Activated CD8-positive, alpha-beta memory T cell treated with anti-CD3 and anti-CD28 coated beads, Interleukin-2, amount 50 U/mL, for 48 hours (primary cell): ENCODE data around the gene OSCP1.

Source experiments
- DNase-seq: peaks from one replicate; pipeline ENCODE4 v3.0.0-alpha.2; 2020

Gene OSCP1

DNA sequence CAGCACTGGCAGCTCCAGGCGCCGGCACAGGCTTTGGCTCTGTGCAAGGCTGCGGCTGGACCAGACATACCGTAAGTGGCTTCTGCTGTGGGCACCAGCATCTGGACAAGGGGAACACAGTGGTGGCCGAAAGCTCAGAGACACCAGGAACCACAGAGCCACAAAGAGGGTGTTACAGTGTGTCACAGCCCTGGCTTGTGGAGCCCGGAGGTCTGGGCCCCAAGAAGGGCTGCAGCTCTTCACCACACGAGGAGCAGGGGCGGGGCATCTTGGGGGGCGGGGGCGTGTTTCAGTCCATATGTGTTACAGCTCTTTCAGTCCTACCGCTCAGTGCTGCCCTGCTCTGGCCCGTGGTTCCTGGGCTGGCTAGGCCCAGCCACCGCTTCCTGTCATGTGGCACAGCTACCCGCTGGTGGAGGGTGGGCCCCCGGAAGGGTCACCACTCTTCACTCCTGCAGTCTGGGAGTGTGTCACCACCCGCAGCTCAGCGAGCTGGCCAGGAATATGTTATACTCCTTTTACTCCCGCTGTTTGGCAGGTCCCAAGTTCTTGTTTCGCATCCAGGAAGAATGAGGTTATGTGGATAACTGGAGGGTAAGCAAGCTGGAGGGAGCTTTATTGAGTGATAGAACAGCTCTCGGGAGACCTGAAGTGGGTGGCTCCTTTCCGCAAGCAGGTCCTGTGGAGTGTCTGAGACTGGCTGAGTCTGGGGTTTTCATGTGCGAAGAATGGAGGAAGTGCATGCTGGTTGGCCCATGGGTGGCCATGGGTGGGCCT lies 49.2 kb downstream of the OSCP1 start:
- DNase-seq = peak; percentile 78

DNA sequence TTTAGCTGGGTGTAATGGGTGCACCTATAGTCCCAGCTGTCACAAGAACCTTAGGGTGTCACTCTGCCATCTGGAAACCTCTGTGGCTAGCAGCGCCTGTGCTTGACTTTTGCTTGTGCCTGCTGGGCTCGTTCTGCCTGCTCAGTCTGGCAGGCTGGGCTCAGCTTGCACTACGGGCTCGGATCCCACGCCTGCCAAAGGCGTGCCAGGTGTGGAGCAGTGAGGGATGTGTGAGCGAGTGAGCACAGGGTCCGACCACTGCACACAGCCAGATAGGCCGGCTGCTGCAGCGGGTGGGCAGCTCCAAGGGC lies 49.8 kb downstream of the OSCP1 start:
- DNase-seq = no peak

DNA sequence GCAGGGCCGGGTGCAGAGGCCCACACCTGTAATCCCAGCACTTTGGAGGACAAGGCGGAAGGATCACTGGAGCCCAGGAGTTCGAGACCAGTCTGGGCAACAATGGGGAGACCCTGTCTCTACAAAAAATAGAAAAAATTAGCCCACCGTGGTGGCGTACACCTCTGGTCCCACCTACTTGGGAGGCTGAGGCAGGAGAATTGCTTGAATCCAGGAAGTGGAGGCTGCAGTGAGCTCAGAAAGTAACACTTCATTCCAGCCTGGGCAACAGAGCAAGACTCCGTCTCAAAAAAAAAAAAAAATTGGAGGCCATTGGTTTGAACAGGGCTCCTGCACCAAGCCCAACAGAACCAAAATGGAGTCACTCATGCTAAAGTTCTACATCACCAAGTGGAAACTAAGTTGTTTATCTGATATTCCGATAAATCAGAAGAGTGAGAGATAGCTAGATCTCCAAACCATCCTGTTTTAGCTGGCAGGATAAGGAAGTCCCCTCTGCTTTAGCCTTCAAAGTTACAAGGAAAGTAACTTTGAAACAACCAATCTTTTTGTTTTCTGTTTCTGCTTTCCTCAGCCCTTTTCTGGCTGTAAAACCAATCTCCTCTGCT lies 51.8 kb downstream of the OSCP1 start:
- no peak for DNase-seq

DNA sequence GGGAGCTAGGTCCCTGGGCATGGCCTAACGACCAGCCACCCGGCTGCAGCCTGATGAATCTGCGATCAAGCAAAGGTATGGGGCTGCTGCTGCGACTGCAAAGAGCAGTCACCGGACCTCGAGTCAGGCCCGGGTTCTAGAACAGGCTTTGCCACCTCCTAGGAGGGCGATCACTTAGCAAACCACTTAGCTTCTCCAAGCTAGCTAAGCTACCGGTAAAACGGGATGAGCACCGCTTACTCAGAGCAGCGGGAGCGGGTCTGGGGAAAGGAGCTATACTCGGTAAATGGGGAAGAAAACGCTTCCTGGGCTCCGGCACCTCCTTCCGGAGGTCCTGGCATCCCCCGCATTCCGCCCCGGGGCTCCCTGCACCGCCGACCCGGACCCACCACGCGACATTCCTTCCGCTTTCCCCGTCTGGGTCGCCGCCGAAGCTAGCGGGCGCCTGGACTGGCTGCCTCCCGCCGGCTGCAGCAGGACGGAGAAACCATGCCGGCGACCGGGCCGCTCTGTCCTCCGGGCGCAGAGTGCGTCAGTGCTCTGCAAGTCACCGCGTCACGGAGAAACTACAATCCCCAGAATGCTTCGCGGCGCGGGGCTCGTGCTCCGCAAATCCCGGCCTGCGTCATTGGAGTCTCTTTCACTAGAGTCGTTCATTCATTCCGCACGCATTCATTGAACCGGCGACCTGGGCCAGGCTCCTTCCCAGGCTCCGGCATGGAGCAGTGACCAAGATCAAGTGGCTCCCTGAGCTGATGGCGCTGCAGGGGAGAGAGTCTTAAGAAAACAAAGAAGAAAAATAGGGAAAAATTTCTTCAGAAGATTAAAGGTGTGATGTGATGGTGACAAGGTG lies 52.6 kb downstream of the OSCP1 start, which contains the start of gene LSM10:
Gene LSM10 (minus strand): TSS at position 531 of the 853 bp plus-strand sequence. CDS start 3,779 bp downstream, outside the sequence.
- peak; percentile 95 for DNase-seq

DNA sequence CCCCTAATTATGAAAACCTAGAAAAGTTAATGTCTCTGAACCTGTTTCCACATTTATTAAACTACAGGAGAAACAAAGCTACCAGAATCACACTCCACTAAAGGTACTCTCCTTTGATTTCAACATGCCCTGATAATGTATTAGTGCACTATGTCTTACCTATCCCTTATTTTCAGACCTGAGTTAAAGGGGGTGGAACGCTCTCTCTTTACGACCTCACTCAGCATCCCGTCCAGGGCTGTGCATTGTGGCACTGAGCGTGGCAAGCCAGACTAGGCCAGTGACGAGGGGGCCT lies 53.2 kb downstream of the OSCP1 start:
- DNase-seq = no peak

DNA sequence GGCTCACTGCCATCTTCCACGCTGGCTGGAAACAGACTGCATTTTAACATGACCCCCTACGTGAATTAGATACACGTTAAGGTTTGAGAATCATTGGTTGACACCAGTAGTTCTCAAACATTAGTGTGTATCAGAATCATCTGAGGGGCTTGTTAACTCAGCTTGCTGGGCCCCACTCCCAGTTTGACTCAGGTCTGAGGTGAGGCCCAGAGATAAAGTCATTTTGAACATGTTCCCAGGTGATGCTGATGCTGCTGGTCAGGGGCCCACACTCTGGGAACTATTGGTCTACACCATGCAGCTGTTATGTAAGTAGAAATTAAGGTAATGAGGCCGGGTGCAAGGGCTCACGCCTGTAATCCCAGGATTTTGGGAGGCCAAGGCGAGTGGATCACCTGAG lies 53.9 kb downstream of the OSCP1 start:
- no peak for DNase-seq

DNA sequence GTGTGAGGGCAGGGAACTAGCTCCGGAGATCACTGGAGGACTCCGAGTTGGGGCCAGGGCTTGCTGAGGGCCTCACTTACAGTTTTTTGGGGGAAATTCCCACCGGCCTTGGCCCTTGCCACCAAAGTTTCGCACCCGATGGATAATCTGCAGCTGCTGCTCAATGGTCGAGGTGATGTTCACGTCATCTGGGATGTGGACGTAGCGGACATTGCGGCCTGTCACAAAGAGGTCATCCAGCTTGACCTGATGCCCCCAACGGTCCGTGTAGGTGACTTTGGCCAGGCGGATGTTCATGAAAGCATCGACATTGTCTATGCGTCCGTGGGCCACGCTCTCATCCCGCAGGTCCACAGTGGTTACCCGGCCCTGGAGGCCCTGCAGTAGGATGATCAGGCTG lies 56.6 kb downstream of the OSCP1 start:
- DNase-seq = no peak

DNA sequence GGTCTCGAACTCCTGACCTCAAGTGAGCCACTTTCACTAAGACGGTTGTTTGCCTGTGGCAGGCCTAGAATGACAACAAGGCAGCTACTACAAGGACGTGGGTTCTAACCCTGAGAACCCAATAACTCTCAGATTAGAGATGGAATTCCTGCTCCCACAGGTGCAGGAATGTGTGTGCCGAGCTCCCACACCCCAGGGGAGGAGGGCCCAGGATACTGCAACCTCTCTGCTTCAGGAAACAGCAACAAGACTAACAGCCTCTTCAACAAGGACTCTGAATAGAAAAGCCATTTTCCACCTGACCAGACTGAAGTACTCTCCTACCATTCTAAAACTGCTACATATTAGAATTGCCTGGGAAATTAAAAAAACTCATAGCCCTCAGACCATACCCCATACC lies 57.4 kb downstream of the OSCP1 start:
- DNase-seq = no peak

DNA sequence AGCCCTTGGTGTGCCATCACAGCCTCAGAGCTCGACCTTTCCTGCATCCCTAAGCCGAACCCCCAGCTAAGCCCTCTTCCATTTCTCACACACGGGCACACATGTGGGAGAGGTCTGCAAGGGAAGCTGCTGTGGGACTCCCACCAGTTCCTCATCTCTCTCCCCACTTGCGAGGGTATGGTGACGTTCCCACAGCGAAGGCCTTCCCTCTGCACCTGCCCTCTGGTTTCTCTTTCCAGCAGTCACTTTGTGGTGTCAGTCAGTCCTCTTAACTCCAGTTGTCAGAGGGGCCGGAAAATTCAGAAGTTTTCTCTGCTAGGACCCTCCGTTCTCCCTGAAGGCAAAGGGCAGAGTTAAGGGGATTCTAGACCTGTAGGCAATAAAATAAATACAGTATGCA lies 59.0 kb downstream of the OSCP1 start:
- DNase-seq = no peak

DNA sequence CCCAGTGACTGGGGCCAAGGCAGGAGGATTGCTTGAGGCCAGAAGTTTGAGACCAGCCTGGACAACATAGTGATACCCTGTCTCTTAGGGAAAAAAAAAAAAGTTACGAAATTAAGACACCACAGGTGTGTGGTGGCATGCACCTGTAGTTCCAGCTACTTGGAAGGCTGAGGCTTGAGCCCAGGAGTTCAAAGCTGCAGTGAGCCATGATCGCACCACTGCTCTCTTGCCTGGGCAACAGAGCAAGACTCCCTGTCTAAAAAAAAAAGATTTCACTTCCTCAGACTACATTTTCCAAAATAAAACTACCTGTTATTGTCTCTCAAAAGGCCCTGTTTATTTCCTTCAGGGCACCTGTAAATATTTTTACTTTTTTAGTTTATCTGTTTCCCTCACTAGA lies 59.8 kb downstream of the OSCP1 start:
- DNase-seq = no peak

DNA sequence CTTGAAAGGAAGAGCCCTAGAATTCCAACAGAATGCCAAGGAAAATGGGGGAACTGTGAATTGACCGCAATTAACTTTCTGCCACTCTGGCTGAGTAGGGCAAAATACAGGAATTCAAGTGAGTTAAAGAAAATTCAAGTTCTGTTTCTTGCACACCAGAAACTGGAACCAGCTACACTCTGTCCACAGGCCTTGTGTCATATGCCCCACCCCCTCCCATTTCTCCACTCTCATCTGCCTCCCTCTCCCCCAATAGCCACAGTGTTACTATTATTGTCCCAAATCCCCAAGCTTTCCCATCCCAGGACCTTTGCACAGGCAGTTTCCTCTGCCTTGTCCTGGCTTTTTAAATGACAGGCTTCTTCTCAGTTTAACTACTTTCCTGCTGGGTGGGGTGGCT lies 60.3 kb downstream of the OSCP1 start:
- DNase-seq = no peak

DNA sequence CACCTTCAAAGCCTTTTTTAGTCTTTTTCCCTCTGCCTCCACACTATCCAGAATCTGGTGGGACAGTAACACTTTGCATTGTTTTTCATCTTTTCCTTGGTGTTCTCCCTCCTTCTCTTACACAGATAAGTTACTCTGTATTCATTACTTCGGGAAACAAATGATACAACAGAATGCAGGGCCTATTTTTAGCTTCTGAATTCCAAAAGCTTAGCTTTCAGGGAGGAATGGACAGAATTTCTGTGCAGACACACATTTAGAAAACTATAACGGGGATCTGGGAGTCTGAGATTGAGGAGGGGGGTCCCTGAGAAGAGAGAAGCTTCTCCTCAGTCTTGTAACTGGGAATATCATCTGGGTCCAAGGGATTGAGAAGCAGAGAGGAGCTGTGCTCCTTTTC lies 61.0 kb downstream of the OSCP1 start:
- no peak for DNase-seq

DNA sequence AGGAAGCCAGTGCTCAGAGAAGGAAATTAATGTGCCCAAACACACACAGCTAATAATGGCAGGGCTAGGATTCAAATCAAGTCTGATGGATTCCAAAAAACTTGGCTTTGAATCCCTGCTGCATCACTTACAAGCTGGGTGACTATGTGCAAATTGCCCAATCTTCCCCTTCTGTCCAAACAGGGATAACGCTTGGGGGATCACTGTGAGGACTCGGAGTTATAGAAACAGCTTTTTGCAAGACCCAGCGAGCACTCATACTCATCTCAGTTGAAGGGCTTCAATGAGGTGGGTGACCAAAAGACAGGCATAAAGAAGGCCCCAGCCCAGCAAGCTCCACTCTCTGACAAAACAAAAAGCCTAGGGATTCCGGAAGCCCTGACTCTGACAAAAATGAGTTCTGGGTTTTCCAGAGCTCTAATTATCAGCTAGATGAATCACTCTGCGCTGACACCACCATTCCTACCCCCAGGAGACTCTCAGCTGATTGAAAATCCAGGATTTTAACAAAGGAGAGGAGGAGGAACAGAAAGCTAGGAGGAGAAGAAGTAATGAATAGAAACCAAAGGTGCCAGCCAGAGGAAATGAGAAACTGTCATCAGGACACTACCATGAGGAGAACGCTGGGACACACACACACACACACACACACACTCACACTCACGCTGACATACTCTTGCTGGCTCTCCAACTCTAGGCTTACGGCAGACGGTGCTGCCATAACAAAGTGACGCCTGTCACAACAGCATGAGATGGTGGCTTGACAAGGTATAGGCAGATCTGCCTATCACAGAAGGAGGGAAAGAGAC lies 62.9 kb downstream of the OSCP1 start:
- DNase-seq = no peak

DNA sequence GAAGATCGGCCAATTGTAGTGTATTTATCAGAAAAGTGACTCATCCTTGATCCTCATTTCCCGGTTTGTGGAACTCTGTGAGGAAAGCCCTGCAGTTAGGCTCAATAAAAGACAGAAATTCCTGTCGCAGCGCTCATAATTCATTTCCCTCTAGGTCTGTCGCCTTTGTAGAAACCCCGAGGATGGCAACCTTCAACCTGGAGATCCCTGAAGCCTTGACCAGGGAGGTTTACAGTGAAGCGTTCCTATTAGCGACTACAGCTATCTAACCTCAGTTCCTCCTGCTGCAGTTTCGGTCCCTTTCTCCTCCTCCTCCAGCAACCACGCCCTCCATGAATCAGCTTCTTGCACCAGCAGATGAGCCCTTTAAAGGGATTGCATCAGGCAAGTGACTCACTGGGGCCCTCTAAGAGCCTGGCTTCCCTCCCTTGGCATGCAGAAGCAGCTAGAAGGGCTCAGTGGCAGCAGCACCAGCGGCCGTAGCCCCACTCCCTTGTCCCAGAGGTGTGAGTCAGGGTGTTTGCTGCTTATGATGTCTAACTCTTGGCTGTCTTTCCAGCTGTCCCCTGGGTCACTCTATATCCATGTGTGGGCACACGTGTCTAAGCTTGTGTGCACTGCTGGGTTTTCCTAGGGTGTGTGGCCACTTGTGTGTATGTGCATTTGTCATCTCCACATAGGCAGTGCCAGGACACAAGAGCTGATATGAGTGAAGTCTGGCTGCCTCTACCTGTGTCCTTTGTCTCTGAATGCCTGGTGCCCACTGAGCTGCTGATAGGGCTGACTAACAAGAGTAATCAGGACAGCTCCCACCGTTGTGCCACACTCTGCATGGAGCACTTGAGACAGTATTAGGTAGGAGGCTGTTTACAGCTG lies 63.7 kb downstream of the OSCP1 start:
- peak; percentile 90 for DNase-seq

DNA sequence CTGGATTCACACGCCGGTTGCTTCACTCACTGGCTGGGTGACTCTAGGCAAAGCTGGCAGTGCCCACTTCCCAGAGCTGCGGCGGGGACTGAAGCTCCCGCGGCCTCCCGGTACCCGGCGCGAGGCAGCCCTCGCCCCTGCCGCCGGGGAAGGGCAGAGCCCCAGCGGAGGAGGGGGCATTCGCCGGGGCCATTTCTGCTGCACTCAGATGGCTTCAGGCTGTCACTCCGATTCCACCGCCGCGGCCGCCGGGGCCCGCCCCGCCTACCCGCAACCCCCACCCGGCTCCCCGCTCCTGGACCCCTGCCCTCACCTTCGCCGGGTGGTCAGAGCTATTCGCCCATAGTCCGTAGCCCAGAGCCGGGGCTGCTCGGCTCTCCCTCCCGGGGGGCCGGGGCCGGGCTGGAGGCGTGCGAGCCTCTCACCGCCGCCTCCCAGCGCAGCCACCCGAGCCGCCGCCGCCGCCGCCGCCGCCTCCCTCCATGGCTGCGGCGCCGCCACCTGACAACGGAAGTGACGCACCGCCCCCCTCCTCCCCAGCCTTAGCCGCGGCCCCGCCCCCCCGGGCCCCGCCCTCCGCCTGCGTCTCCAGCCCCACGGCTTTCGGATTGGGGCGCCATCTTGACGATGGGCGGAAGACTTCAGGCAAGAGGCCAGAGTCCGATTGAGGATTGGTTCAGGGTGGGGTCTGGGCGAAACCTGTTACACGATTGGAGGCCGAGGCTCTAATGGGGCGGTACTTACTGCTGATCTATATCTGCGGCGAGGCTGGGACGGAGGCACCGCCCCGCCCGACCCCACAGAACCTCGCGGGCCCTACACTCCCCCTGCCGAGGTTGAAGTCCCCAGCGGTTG lies 64.6 kb downstream of the OSCP1 start, which contains the start of gene STK40:
Gene STK40 (minus strand): TSS at position 515 of the 855 bp plus-strand sequence. CDS start 24,592 bp downstream, outside the sequence.
- peak; percentile 97 for DNase-seq

DNA sequence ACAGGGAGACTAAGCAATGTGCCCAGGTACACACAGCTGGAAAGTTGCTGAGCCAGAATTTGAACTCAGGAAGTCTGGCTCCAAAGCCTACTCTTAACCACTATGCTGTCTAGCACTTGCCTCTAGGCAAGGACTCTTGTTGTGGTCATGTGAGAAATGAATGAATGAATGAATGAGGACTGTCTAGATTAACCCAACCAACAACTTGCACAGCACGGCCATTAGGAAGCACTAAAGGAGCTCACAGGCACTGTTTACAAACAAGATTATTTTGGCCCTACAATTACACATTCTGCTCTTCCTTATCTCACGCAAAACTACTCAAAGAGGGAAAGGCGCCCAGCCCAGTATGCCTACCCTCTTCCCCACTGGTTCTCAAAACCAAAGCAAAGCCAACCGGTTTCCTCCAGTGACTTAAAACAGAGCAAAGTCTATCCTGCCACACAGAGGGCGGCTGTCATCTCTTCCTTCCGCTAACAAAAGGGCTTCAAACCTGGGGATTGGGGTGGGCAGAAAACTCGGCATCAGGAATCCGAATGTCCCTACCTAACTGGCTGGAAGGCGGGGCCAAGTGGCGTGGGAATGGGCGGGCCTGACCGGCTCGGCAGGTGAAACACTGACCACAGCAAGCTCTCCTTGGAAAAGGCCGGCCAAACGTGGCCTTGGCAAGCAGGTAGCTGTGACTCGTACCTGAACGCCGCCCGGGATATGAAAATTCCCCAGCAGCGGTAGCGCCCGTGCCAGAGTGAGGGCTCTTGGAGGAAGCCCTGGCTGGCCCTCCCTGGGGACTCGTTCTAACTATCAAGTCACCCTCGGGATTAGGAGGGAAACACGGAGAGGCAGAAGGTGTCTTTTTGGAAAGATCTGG lies 65.5 kb downstream of the OSCP1 start:
- DNase-seq = peak; percentile 68

DNA sequence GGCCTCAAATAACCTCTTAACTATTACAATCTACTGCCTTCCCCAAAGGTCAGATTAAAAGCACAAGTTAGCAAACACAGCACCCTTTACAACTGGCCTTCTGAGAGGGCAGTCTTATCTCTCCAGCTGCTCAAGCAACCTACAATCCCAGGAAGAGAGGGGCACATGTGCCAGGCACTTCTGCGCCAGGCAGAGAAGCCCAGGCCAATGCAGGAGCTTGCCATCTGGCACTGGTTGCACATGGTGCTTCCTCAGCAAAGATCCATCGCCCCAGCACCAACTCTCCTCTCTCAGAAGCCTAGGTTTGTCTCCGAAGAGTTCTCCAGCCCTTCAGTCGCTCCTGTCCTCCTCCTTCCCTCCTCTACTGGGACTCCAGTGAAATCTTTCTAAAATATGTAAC lies 67.0 kb downstream of the OSCP1 start:
- DNase-seq = no peak

DNA sequence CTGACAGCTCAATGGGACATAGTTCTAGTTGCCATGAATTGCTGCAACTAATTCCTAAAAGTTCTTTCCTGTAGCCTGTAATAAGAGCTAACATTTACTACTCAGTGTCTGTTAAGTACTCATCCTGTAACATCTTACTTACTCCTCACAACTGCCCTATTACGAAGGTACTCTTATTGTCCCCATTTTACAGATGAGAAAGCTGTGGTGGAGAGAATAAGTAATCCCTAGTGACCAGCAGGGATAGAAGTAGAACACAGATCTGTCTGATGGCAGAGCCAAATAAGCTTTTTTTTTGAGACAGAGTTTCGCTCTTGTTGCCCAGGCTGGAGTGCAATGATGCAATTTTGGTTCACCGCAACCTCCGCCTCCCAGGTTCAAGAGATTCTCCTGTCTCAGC lies 67.6 kb downstream of the OSCP1 start:
- no peak for DNase-seq

DNA sequence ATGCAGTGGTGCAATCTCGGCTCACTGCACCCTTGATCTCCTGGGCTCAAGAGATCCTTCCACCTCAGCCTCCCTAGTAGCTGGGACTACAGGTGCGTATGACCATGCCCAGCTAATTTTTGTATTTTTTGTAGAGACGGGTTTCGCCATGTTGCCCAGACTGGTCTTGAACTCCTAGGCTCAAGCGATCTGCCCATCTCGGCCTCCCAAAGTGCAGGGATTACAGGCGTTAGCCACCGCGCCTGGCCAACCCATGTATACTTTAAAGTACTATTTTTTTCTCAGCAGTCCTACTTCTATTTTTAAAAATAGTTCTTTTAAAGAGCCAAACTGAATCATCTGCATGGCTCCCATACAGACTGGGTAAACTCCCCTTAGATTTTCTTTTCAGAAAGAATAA lies 68.0 kb downstream of the OSCP1 start:
- DNase-seq = no peak

DNA sequence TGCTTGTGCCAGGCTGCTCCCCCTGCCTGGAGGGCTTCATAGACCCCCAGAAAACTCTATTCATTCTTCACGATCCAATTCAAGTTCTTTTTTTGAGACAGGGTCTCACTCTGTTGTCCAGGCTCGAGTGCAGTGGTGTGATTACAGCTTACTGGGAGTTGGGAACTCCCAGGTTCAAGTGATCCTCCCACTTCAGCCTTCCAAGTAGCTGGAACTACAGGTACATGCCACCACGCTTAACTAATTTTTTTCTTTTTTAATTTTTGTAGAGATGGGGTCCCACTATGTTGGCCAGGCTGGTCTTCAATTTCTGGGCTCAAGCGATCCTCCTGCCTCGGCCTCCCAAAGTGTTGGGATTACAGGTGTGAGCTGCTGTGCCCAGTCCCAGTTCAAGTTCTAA lies 68.8 kb downstream of the OSCP1 start:
- DNase-seq = no peak
